ELF-1 (cell line): ENCODE results near the gene TCTA.

ENCODE experiments used
- DNase-seq: peaks from one replicate; pipeline ENCODE4 v3.0.0-alpha.2; 2016; ENCODE audit warnings: low read depth, low spot score

Gene TCTA

GRCh38 chr3:49460956-49461355, 48.7 kb downstream of the TCTA start:
- no peak for DNase-seq

- DNase-seq: peak; percentile 97
Measured at GRCh38 chr3:49461443-49462171, 49.4 kb downstream of the TCTA start.

GRCh38 chr3:49462222-49462621, 50.0 kb downstream of the TCTA start:
- DNase-seq: peak; percentile 56

GRCh38 chr3:49465270-49466034, 53.2 kb downstream of the TCTA start:
- DNase-seq: peak; percentile 72
